ENCODE data around the gene CTTN. TPM values are rescaled to one million over a fixed set of nuclear protein-coding genes. Genes with fewer than 3 reads are reported as not detected.
A peak's percentile ranks its signal among the peaks of the same experiment; 100 is the strongest.

The CTTN gene
- total and polyA plus RNA-seq, 4 experiments from 2014 or later = 0.41 to 1.5 (median 0.58) TPM; not detected in 1

DNA sequence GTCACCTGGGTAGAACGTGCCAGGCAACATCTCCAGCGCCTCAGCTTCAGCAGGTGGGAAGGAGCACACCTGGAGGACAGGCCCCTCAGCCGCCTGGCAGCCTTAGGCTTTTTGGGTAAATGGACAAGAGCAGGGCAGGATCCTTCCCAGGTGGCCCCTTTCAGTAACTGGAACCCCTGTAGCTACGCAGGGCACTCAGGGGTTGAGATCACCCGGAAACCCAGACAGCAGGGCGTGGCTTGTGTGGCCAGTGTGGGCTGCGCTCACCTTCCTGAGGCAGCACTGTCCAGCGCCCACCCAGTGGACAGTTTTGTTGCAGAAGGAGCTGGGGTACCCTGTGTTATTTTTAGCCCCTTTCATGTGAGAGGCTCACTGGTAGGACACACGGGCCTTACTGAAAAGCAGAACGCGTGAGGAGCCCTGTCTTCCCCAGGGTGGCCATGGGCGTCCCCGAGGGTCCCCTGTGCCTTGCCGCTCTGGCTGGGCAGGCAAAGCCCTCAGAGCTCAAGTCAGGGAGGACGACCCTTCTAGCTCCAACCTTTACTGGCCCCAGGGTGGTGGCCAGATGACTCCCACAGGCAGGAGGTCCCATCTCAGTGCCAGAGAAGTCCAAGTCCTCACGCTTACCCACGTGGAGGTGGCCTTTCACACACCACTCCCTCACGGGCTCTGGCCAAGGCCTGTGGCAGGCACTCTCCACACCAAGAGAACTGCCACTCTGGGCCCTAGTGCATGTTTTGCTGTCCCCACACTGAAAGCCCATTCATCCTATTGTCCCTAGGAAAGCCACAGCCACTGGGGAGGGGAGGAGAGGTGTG, 75.8 kb downstream of the CTTN start:
- Histone ChIP-seq H3K4me1 (ENCODE audit: insufficient read depth, low read length) (no peaks in the 10 kb centered on the region), H3K9me3 (ENCODE audit: control insufficient read depth in 1 of 2, low read length in 2 of 2) (no peaks in the 10 kb centered on the region), H3K36me3 (ENCODE audit: insufficient read depth, low read length) (no peaks in the 10 kb centered on the region), H3K27me3 (ENCODE audit: insufficient read depth, low read length) (no peaks in the 10 kb centered on the region), H3K27ac (ENCODE audit: low read depth, low read length) (no peak overlapping the region), H3K4me3 (ENCODE audit: low read length in 2 of 2) (no peak overlapping the region)
- H3K9me3 Mint-ChIP-seq = no peaks in the 10 kb centered on the region
- no peak for DNase-seq
- H3K27ac Mint-ChIP-seq = no peak overlapping the region
- H3K27me3 Mint-ChIP-seq = peaks cover 0 to 8% of the 10 kb centered on the region in 2 donors
- ChIA-PET POLR2A (ENCODE audit: partially characterized antibody) (no interaction called here), CTCF (ENCODE audit: partially characterized antibody) (no interaction called here)
- H3K4me1 Mint-ChIP-seq = no peaks in the 10 kb centered on the region
- H3K4me3 Mint-ChIP-seq = no peak overlapping the region
- intact Hi-C loops (cut with micrococcal nuclease) = no loop called here
- H3K36me3 Mint-ChIP-seq = no peaks in the 10 kb centered on the region

DNA sequence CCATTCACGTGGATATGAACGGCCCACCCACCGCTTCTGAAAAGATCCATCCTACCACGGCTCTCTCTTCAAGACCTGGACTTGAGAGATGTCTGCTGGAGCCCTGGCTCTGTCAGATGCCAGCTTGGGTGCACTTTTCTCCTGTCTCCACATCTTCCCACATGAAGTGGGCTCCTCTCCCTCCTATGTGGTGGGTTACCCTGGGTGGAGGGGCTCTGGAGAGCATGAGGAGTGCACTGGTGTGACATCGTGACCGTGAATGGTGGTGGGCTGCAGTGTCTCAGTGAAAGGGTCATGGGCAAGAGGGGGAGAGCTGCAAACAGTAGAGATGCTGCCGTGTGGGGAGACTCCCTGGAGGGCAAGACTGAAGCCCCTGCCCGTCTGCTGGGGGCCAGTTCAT, 76.4 kb downstream of the CTTN start:
- H3K27me3 Mint-ChIP-seq = peaks cover 0 to 8% of the 10 kb centered on the region in 2 donors
- ChIA-PET CTCF (ENCODE audit: partially characterized antibody) (no interaction called here), POLR2A (ENCODE audit: partially characterized antibody) (no interaction called here)
- no peak overlapping the region for H3K27ac ChIP-seq (ENCODE audit: low read depth, low read length)
- no peak overlapping the region for H3K27ac Mint-ChIP-seq
- no peak overlapping the region for H3K4me3 Mint-ChIP-seq
- H3K9me3 Mint-ChIP-seq = no peaks in the 10 kb centered on the region
- no peak overlapping the region for H3K4me3 ChIP-seq (ENCODE audit: low read length in 2 of 2)
- no peaks in the 10 kb centered on the region for H3K4me1 ChIP-seq (ENCODE audit: insufficient read depth, low read length)
- no peaks in the 10 kb centered on the region for H3K27me3 ChIP-seq (ENCODE audit: insufficient read depth, low read length)
- H3K36me3 ChIP-seq (ENCODE audit: insufficient read depth, low read length) = no peaks in the 10 kb centered on the region
- H3K4me1 Mint-ChIP-seq = no peaks in the 10 kb centered on the region
- H3K36me3 Mint-ChIP-seq = no peaks in the 10 kb centered on the region
- no peak for DNase-seq
- no peaks in the 10 kb centered on the region for H3K9me3 ChIP-seq (ENCODE audit: control insufficient read depth in 1 of 2, low read length in 2 of 2)
- intact Hi-C loops (cut with micrococcal nuclease) = no loop called here

- H3K27ac ChIP-seq (ENCODE audit: low read depth, low read length) = no peak overlapping the region
Measured at GRCh38 chr11:70476669-70477068, 78.3 kb downstream of the CTTN start.

GRCh38 chr11:70477176-70477575, 78.8 kb downstream of the CTTN start:
- Mint-ChIP-seq H3K4me3 (no peak overlapping the region), H3K9me3 (no peaks in the 10 kb centered on the region), H3K4me1 (no peaks in the 10 kb centered on the region), H3K27me3 (peaks cover 0 to 6% of the 10 kb centered on the region in 2 donors), H3K27ac (no peak overlapping the region), H3K36me3 (no peaks in the 10 kb centered on the region)
- ChIA-PET POLR2A (ENCODE audit: partially characterized antibody) (no interaction called here), CTCF (ENCODE audit: partially characterized antibody) (no interaction called here)
- no peaks in the 10 kb centered on the region for H3K27me3 ChIP-seq (ENCODE audit: insufficient read depth, low read length)
- no peaks in the 10 kb centered on the region for H3K9me3 ChIP-seq (ENCODE audit: control insufficient read depth in 1 of 2, low read length in 2 of 2)
- no peak for DNase-seq
- H3K4me3 ChIP-seq (ENCODE audit: low read length in 2 of 2) = no peak overlapping the region
- no peak overlapping the region for H3K27ac ChIP-seq (ENCODE audit: low read depth, low read length)
- no peaks in the 10 kb centered on the region for H3K36me3 ChIP-seq (ENCODE audit: insufficient read depth, low read length)
- intact Hi-C loops (cut with micrococcal nuclease) = no loop called here
- H3K4me1 ChIP-seq (ENCODE audit: insufficient read depth, low read length) = no peaks in the 10 kb centered on the region

More at GRCh38 chr11:70476669-70477068, 78.3 kb downstream of the CTTN start:
- no peak overlapping the region for H3K27ac Mint-ChIP-seq
- intact Hi-C loops (cut with micrococcal nuclease) = no loop called here
- no peaks in the 10 kb centered on the region for H3K27me3 ChIP-seq (ENCODE audit: insufficient read depth, low read length)
- POLR2A ChIA-PET (ENCODE audit: partially characterized antibody) = no interaction called here
- H3K4me1 ChIP-seq (ENCODE audit: insufficient read depth, low read length) = no peaks in the 10 kb centered on the region
- DNase-seq = no peak
- CTCF ChIA-PET (ENCODE audit: partially characterized antibody) = no interaction called here
- H3K36me3 Mint-ChIP-seq = no peaks in the 10 kb centered on the region
- no peaks in the 10 kb centered on the region for H3K9me3 ChIP-seq (ENCODE audit: control insufficient read depth in 1 of 2, low read length in 2 of 2)
- no peaks in the 10 kb centered on the region for H3K9me3 Mint-ChIP-seq
- H3K4me3 Mint-ChIP-seq = no peak overlapping the region
- H3K4me1 Mint-ChIP-seq = no peaks in the 10 kb centered on the region
- no peak overlapping the region for H3K4me3 ChIP-seq (ENCODE audit: low read length in 2 of 2)
- peaks cover 0 to 8% of the 10 kb centered on the region in 2 donors for H3K27me3 Mint-ChIP-seq
- H3K36me3 ChIP-seq (ENCODE audit: insufficient read depth, low read length) = no peaks in the 10 kb centered on the region

GRCh38 chr11:70477609-70478008, 79.3 kb downstream of the CTTN start:
- intact Hi-C loops (cut with micrococcal nuclease) = no loop called here
- H3K4me3 ChIP-seq (ENCODE audit: low read length in 2 of 2) = no peak overlapping the region
- H3K4me1 Mint-ChIP-seq = no peaks in the 10 kb centered on the region
- no peak overlapping the region for H3K27ac Mint-ChIP-seq
- no peaks in the 10 kb centered on the region for H3K9me3 ChIP-seq (ENCODE audit: control insufficient read depth in 1 of 2, low read length in 2 of 2)
- DNase-seq = no peak
- ChIA-PET CTCF (ENCODE audit: partially characterized antibody) (no interaction called here), POLR2A (ENCODE audit: partially characterized antibody) (no interaction called here)
- no peak overlapping the region for H3K4me3 Mint-ChIP-seq
- no peaks in the 10 kb centered on the region for H3K9me3 Mint-ChIP-seq
- H3K4me1 ChIP-seq (ENCODE audit: insufficient read depth, low read length) = no peaks in the 10 kb centered on the region
- H3K36me3 ChIP-seq (ENCODE audit: insufficient read depth, low read length) = no peaks in the 10 kb centered on the region
- H3K27ac ChIP-seq (ENCODE audit: low read depth, low read length) = no peak overlapping the region
- H3K27me3 Mint-ChIP-seq = peaks cover 0 to 6% of the 10 kb centered on the region in 2 donors
- H3K36me3 Mint-ChIP-seq = no peaks in the 10 kb centered on the region
- H3K27me3 ChIP-seq (ENCODE audit: insufficient read depth, low read length) = no peaks in the 10 kb centered on the region

DNA sequence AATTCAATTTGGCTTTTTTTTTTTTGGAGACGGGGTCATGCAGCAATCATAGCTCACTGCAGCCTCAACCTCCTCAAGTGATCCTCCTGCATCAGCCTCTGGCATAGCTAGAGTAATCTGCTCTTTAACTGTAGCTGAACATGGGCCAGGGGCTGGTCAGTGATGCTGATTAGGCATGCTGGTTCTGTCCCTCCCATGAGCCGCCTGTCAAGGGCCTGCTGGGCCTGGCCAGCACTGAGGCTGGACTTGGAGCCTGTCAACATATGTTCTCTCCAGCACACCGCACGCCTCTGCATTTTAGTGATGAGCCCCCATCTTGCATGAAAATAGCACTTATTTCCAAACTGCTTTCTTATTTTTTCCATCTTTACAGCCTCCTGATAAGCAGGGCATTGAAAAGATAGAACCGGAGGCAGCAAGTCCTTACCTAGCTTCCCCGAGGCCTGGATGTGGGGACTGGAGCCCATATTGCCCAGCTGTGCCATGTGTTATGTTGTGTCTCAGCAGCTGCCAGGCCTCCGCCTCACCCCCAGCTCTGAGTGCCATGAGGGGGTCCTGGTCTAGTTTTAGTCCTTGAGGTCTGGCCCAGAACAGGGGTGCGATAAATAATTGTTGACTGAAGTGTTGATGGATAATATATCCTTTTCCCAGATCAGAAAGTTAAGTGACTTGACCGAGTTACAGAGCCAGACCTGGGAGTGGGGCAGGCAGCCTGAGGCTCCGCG, 80.0 kb downstream of the CTTN start:
- Histone ChIP-seq H3K4me3 (ENCODE audit: low read length in 2 of 2) (no peak overlapping the region), H3K27ac (ENCODE audit: low read depth, low read length) (no peak overlapping the region), H3K27me3 (ENCODE audit: insufficient read depth, low read length) (no peaks in the 10 kb centered on the region), H3K4me1 (ENCODE audit: insufficient read depth, low read length) (no peaks in the 10 kb centered on the region), H3K9me3 (ENCODE audit: control insufficient read depth in 1 of 2, low read length in 2 of 2) (no peaks in the 10 kb centered on the region), H3K36me3 (ENCODE audit: insufficient read depth, low read length) (no peaks in the 10 kb centered on the region)
- no peaks in the 10 kb centered on the region for H3K36me3 Mint-ChIP-seq
- H3K9me3 Mint-ChIP-seq = no peaks in the 10 kb centered on the region
- intact Hi-C loops (cut with micrococcal nuclease) = no loop called here
- peaks cover 2 to 5% of the 10 kb centered on the region in 2 donors for H3K27me3 Mint-ChIP-seq
- H3K4me1 Mint-ChIP-seq = no peaks in the 10 kb centered on the region
- H3K4me3 Mint-ChIP-seq = no peak overlapping the region
- POLR2A ChIA-PET (ENCODE audit: partially characterized antibody) = no interaction called here
- CTCF ChIA-PET (ENCODE audit: partially characterized antibody) = no interaction called here
- H3K27ac Mint-ChIP-seq = peak overlapping the region in 1 of 7 donors; percentile 21
- DNase-seq = no peak

DNA sequence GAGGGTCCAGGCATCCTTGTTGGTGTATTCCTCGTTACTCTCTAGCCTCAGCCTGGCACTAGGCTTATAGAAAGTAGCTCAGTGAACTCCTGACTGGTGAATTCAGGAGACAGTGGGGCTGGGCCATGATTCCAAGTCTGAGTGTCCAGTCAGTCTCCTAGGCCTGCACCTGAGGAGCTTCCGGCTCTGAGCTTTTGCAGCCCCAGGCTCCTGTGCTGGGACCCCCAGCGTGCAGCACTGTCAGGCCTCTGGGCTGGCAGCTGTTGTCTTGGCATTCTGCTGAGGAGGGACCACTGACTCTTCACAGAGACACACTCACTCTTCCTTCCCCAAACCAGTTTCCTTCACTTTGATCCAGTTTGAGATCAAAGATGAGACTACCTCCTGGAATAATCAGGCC, 82.4 kb downstream of the CTTN start:
- Histone ChIP-seq H3K27me3 (ENCODE audit: insufficient read depth, low read length) (no peaks in the 10 kb centered on the region), H3K27ac (ENCODE audit: low read depth, low read length) (no peak overlapping the region), H3K4me3 (ENCODE audit: low read length in 2 of 2) (no peak overlapping the region), H3K9me3 (ENCODE audit: control insufficient read depth in 1 of 2, low read length in 2 of 2) (no peaks in the 10 kb centered on the region), H3K36me3 (ENCODE audit: insufficient read depth, low read length) (no peaks in the 10 kb centered on the region), H3K4me1 (ENCODE audit: insufficient read depth, low read length) (no peaks in the 10 kb centered on the region)
- ChIA-PET CTCF (ENCODE audit: partially characterized antibody) (no interaction called here), POLR2A (ENCODE audit: partially characterized antibody) (no interaction called here)
- peaks cover 2 to 5% of the 10 kb centered on the region in 2 donors for H3K27me3 Mint-ChIP-seq
- no peaks in the 10 kb centered on the region for H3K9me3 Mint-ChIP-seq
- no peaks in the 10 kb centered on the region for H3K36me3 Mint-ChIP-seq
- H3K27ac Mint-ChIP-seq = no peak overlapping the region
- DNase-seq = no peak
- intact Hi-C loops (cut with micrococcal nuclease) = no loop called here
- H3K4me3 Mint-ChIP-seq = no peak overlapping the region
- no peaks in the 10 kb centered on the region for H3K4me1 Mint-ChIP-seq
